ENCODE results near the gene DDX6. TPM values are rescaled to one million over a fixed set of nuclear protein-coding genes. Genes with fewer than 3 reads are reported as not detected.
A peak's percentile ranks its signal among the peaks of the same experiment; 100 is the strongest.
"Not testable (repeated sequence)": the region's sequence is repeated elsewhere in the genome, so short reads cannot be mapped to it uniquely, and the experiment has no call there.

The DDX6 gene
- total RNA-seq, 5 donors from 2014 or later (not counting 1 experiment from before 2014, with no cell fraction given): 220 to 312 (median 244) TPM

- H3K27me3 Mint-ChIP-seq; H3K27me3 ChIP-seq (replicated peaks in 1 of 2; ENCODE audit: control insufficient read depth in 2 of 2, extremely low read depth in 1 of 2, insufficient read depth in 2 of 2, low read length in 1 of 2); H3K4me3 Mint-ChIP-seq; H3K9me3 ChIP-seq; H3K36me3 ChIP-seq (ENCODE audit: control insufficient read depth in 2 of 2, extremely low read depth in 1 of 2, insufficient read depth in 1 of 2, low read length in 1 of 2); ATAC-seq (replicated peaks in 1 of 4); H3K4me1 ChIP-seq (ENCODE audit: control insufficient read depth in 1 of 2, extremely low read depth in 1 of 2, insufficient read depth in 2 of 2, low read length in 2 of 2); H3K36me3 Mint-ChIP-seq; CTCF ChIA-PET; H3K9me3 Mint-ChIP-seq; DNase-seq; H3K27ac ChIP-seq (ENCODE audit: low read length); H3K4me3 ChIP-seq (ENCODE audit: control insufficient read depth in 1 of 2, extremely low read depth in 1 of 2, low read length in 1 of 2); H3K4me1 Mint-ChIP-seq; POLR2A ChIA-PET; H3K27ac Mint-ChIP-seq: not testable (repeated sequence)
- WGBS (ENCODE audit: insufficient coverage): no CpG with 5 or more reads among the region's 6 CpGs
Measured at GRCh38 chr11:118717221-118717620, 73.7 kb downstream of the DDX6 start.

- no peak for ATAC-seq (replicated peaks in 1 of 4)
- POLR2A ChIA-PET: interaction anchor here in 1 of 2 donors (0.5 to 0.7 kb wide), 2 partner anchors 9 to 32 kb away, joined by 3 to 4 read pairs; no protein-coding TSS in a partner anchor
- CTCF ChIA-PET: no interaction called here
- H3K9me3 ChIP-seq: no peaks in the 10 kb centered on the region
- no peaks in the 10 kb centered on the region for H3K36me3 ChIP-seq (ENCODE audit: control insufficient read depth in 2 of 2, extremely low read depth in 1 of 2, insufficient read depth in 1 of 2, low read length in 1 of 2)
- H3K27me3 Mint-ChIP-seq: no peaks in the 10 kb centered on the region
- H3K4me3 Mint-ChIP-seq: no peak overlapping the region
- no peak overlapping the region for H3K4me3 ChIP-seq (ENCODE audit: control insufficient read depth in 1 of 2, extremely low read depth in 1 of 2, low read length in 1 of 2)
- peaks cover 0 to 8% (median 5%) of the 10 kb centered on the region in 3 donors for H3K4me1 Mint-ChIP-seq
- no peak for DNase-seq
- H3K27ac ChIP-seq (ENCODE audit: low read length): no peak overlapping the region
- peaks cover 0 to 4% of the 10 kb centered on the region in 2 experiments for H3K27me3 ChIP-seq (replicated peaks in 1 of 2; ENCODE audit: control insufficient read depth in 2 of 2, extremely low read depth in 1 of 2, insufficient read depth in 2 of 2, low read length in 1 of 2)
- no peaks in the 10 kb centered on the region for H3K9me3 Mint-ChIP-seq
- no CpG with 5 or more reads among the region's 4 CpGs for WGBS (ENCODE audit: insufficient coverage)
- no peaks in the 10 kb centered on the region for H3K4me1 ChIP-seq (ENCODE audit: control insufficient read depth in 1 of 2, extremely low read depth in 1 of 2, insufficient read depth in 2 of 2, low read length in 2 of 2)
- peak overlapping the region in 1 of 2 donors; percentile 72 for H3K27ac Mint-ChIP-seq
- H3K36me3 Mint-ChIP-seq: no peaks in the 10 kb centered on the region
Measured at GRCh38 chr11:118715837-118716260, 75.1 kb downstream of the DDX6 start.

- POLR2A ChIA-PET: interaction anchor here in 1 of 2 donors (0.5 to 0.7 kb wide), 2 partner anchors 9 to 33 kb away, joined by 3 to 4 read pairs; no protein-coding TSS in a partner anchor
- H3K9me3 Mint-ChIP-seq: no peaks in the 10 kb centered on the region
- H3K4me1 Mint-ChIP-seq: peaks cover 0 to 8% (median 5%) of the 10 kb centered on the region in 3 donors
- 97% methylated on average over 3 of the region's 5 CpGs for WGBS (ENCODE audit: insufficient coverage)
- CTCF ChIA-PET: no interaction called here
- Histone ChIP-seq H3K4me3 (ENCODE audit: control insufficient read depth in 1 of 2, extremely low read depth in 1 of 2, low read length in 1 of 2) (no peak overlapping the region), H3K9me3 (no peaks in the 10 kb centered on the region), H3K4me1 (ENCODE audit: control insufficient read depth in 1 of 2, extremely low read depth in 1 of 2, insufficient read depth in 2 of 2, low read length in 2 of 2) (no peaks in the 10 kb centered on the region), H3K27ac (ENCODE audit: low read length) (no peak overlapping the region), H3K27me3 (replicated peaks in 1 of 2; ENCODE audit: control insufficient read depth in 2 of 2, extremely low read depth in 1 of 2, insufficient read depth in 2 of 2, low read length in 1 of 2) (peaks cover 0 to 4% of the 10 kb centered on the region in 2 experiments), H3K36me3 (ENCODE audit: control insufficient read depth in 2 of 2, extremely low read depth in 1 of 2, insufficient read depth in 1 of 2, low read length in 1 of 2) (no peaks in the 10 kb centered on the region)
- no peak overlapping the region for H3K4me3 Mint-ChIP-seq
- peak overlapping the region in 1 of 2 donors; percentile 72 for H3K27ac Mint-ChIP-seq
- H3K36me3 Mint-ChIP-seq: no peaks in the 10 kb centered on the region
- H3K27me3 Mint-ChIP-seq: no peaks in the 10 kb centered on the region
- ATAC-seq (replicated peaks in 1 of 4) (no peak), DNase-seq (no peak)
Measured at GRCh38 chr11:118715245-118715831, 75.6 kb downstream of the DDX6 start.

- CTCF ChIA-PET: no interaction called here
- no peaks in the 10 kb centered on the region for H3K27me3 Mint-ChIP-seq
- H3K4me1 ChIP-seq (ENCODE audit: control insufficient read depth in 1 of 2, extremely low read depth in 1 of 2, insufficient read depth in 2 of 2, low read length in 2 of 2): no peaks in the 10 kb centered on the region
- H3K27ac Mint-ChIP-seq: no peak overlapping the region
- H3K4me3 ChIP-seq (ENCODE audit: control insufficient read depth in 1 of 2, extremely low read depth in 1 of 2, low read length in 1 of 2): no peak overlapping the region
- H3K9me3 ChIP-seq: no peaks in the 10 kb centered on the region
- peaks cover 0 to 6% of the 10 kb centered on the region in 2 experiments for H3K27me3 ChIP-seq (replicated peaks in 1 of 2; ENCODE audit: control insufficient read depth in 2 of 2, extremely low read depth in 1 of 2, insufficient read depth in 2 of 2, low read length in 1 of 2)
- no peaks in the 10 kb centered on the region for H3K36me3 Mint-ChIP-seq
- no peak overlapping the region for H3K4me3 Mint-ChIP-seq
- H3K9me3 Mint-ChIP-seq: no peaks in the 10 kb centered on the region
- no peaks in the 10 kb centered on the region for H3K36me3 ChIP-seq (ENCODE audit: control insufficient read depth in 2 of 2, extremely low read depth in 1 of 2, insufficient read depth in 1 of 2, low read length in 1 of 2)
- no peak for ATAC-seq (replicated peaks in 1 of 4)
- POLR2A ChIA-PET: no interaction called here
- H3K27ac ChIP-seq (ENCODE audit: low read length): no peak overlapping the region
- no peak for DNase-seq
- peaks cover 0 to 8% (median 5%) of the 10 kb centered on the region in 3 donors for H3K4me1 Mint-ChIP-seq
Measured at GRCh38 chr11:118714816-118715215, 76.1 kb downstream of the DDX6 start.

GRCh38 chr11:118714416-118714815 is 76.5 kb downstream of the DDX6 start:
- H3K27ac Mint-ChIP-seq; DNase-seq; H3K36me3 Mint-ChIP-seq; POLR2A ChIA-PET; H3K9me3 Mint-ChIP-seq; CTCF ChIA-PET; H3K4me3 ChIP-seq (ENCODE audit: control insufficient read depth in 1 of 2, extremely low read depth in 1 of 2, low read length in 1 of 2); H3K4me1 ChIP-seq (ENCODE audit: control insufficient read depth in 1 of 2, extremely low read depth in 1 of 2, insufficient read depth in 2 of 2, low read length in 2 of 2); H3K4me3 Mint-ChIP-seq; H3K27ac ChIP-seq (ENCODE audit: low read length); H3K27me3 Mint-ChIP-seq; H3K27me3 ChIP-seq (replicated peaks in 1 of 2; ENCODE audit: control insufficient read depth in 2 of 2, extremely low read depth in 1 of 2, insufficient read depth in 2 of 2, low read length in 1 of 2); ATAC-seq (replicated peaks in 1 of 4); H3K4me1 Mint-ChIP-seq; H3K9me3 ChIP-seq; H3K36me3 ChIP-seq (ENCODE audit: control insufficient read depth in 2 of 2, extremely low read depth in 1 of 2, insufficient read depth in 1 of 2, low read length in 1 of 2): not testable (repeated sequence)
- WGBS (ENCODE audit: insufficient coverage): no CpG with 5 or more reads among the region's 5 CpGs

- Histone ChIP-seq H3K4me1 (ENCODE audit: control insufficient read depth in 1 of 2, extremely low read depth in 1 of 2, insufficient read depth in 2 of 2, low read length in 2 of 2) (peaks cover 16 to 38% of the 10 kb centered on the region in 2 experiments), H3K27me3 (replicated peaks in 1 of 2; ENCODE audit: control insufficient read depth in 2 of 2, extremely low read depth in 1 of 2, insufficient read depth in 2 of 2, low read length in 1 of 2) (peaks cover 0 to 6% of the 10 kb centered on the region in 2 experiments), H3K27ac (ENCODE audit: low read length) (no peak overlapping the region), H3K9me3 (no peaks in the 10 kb centered on the region), H3K4me3 (ENCODE audit: control insufficient read depth in 1 of 2, extremely low read depth in 1 of 2, low read length in 1 of 2) (no peak overlapping the region), H3K36me3 (ENCODE audit: control insufficient read depth in 2 of 2, extremely low read depth in 1 of 2, insufficient read depth in 1 of 2, low read length in 1 of 2) (peaks cover 0 to 3% of the 10 kb centered on the region in 2 donors)
- Mint-ChIP-seq H3K9me3 (no peaks in the 10 kb centered on the region), H3K27ac (no peak overlapping the region), H3K36me3 (no peaks in the 10 kb centered on the region), H3K4me1 (peaks cover 28 to 32% (median 32%) of the 10 kb centered on the region in 3 donors), H3K4me3 (no peak overlapping the region), H3K27me3 (no peaks in the 10 kb centered on the region)
- DNase-seq (no peak), ATAC-seq (replicated peaks in 1 of 4) (no peak)
- 91% methylated on average over 4 of the region's 6 CpGs for WGBS (ENCODE audit: insufficient coverage)
- ChIA-PET CTCF (no interaction called here), POLR2A (no interaction called here)
Measured at GRCh38 chr11:118708296-118708695, 82.7 kb downstream of the DDX6 start.
